Activated T-helper 17 cell treated with anti-CD3 and anti-CD28 coated beads, Interleukin-2, amount 50 U/mL, for 72 hours (primary cell): ENCODE results near the gene TP53TG3D. TPM values are rescaled to one million over a fixed set of nuclear protein-coding genes. Genes with fewer than 3 reads are reported as not detected.
"Not testable (repeated sequence)": the region's sequence is repeated elsewhere in the genome, so short reads cannot be mapped to it uniquely, and the experiment has no call there.

Source experiments
- ATAC-seq: fragments of 150-1000 bp; cut with Tn5 transposase; replicated peaks from 2 replicates; pipeline ENCODE4 v1.10.0; 2021; ENCODE audit warnings: mild to moderate bottlenecking, moderate library complexity
- H3K27ac Mint-ChIP-seq: one replicate; pipeline ENCODE4 v1.8.0; 2022; ENCODE audit warnings: mixed read lengths
- H3K27me3 Mint-ChIP-seq: one replicate; pipeline ENCODE4 v1.8.0; 2022; ENCODE audit warnings: mixed read lengths
- H3K36me3 Mint-ChIP-seq: one replicate; pipeline ENCODE4 v1.8.0; 2022; ENCODE audit warnings: low read depth, mild to moderate bottlenecking, mixed read lengths
- H3K4me1 Mint-ChIP-seq: one replicate; pipeline ENCODE4 v1.8.0; 2022; ENCODE audit warnings: mixed read lengths
- H3K4me3 Mint-ChIP-seq: one replicate; pipeline ENCODE4 v1.8.0; 2022; ENCODE audit warnings: mild to moderate bottlenecking, mixed read lengths
- H3K9me3 Mint-ChIP-seq: one replicate; pipeline ENCODE4 v1.8.0; 2022; ENCODE audit warnings: mixed read lengths
- total RNA-seq, 2 donors: library from RNA; stranded (reverse); gene quantifications; one replicate each; pipeline ENCODE4 v1.2.3, GENCODE V29; 2022

The TP53TG3D gene
- total RNA-seq = not detected

GRCh38 chr16:32252986-32253385 lies at the start of gene TP53TG3D:
TP53TG3D (plus strand) TSS chr16:32253286; CDS start chr16:32253354, 68 bp downstream.
- H3K27ac Mint-ChIP-seq, H3K9me3 Mint-ChIP-seq, H3K4me1 Mint-ChIP-seq, H3K4me3 Mint-ChIP-seq, H3K27me3 Mint-ChIP-seq, H3K36me3 Mint-ChIP-seq, ATAC-seq: not testable (repeated sequence)

- not testable (repeated sequence) for ATAC-seq
Measured at GRCh38 chr16:32253507-32253906, 421 bp downstream of the TP53TG3D start.

GRCh38 chr16:32261526-32261925 lies 8.4 kb downstream of the TP53TG3D start:
- not testable (repeated sequence) for H3K27ac Mint-ChIP-seq, H3K27me3 Mint-ChIP-seq, H3K4me3 Mint-ChIP-seq, H3K4me1 Mint-ChIP-seq, ATAC-seq, H3K9me3 Mint-ChIP-seq, H3K36me3 Mint-ChIP-seq

More at GRCh38 chr16:32253507-32253906, 421 bp downstream of the TP53TG3D start:
- not testable (repeated sequence) for H3K27ac Mint-ChIP-seq, H3K4me3 Mint-ChIP-seq, H3K36me3 Mint-ChIP-seq, H3K4me1 Mint-ChIP-seq, H3K27me3 Mint-ChIP-seq, H3K9me3 Mint-ChIP-seq

- not testable (repeated sequence) for H3K9me3 Mint-ChIP-seq, H3K4me3 Mint-ChIP-seq, H3K4me1 Mint-ChIP-seq, H3K36me3 Mint-ChIP-seq, ATAC-seq, H3K27ac Mint-ChIP-seq, H3K27me3 Mint-ChIP-seq
Measured at GRCh38 chr16:32263552-32263951, 10.5 kb downstream of the TP53TG3D start.

GRCh38 chr16:32281910-32282309 lies 28.8 kb downstream of the TP53TG3D start:
- H3K4me3 Mint-ChIP-seq, H3K9me3 Mint-ChIP-seq, ATAC-seq, H3K36me3 Mint-ChIP-seq, H3K27me3 Mint-ChIP-seq, H3K4me1 Mint-ChIP-seq, H3K27ac Mint-ChIP-seq: not testable (repeated sequence)

GRCh38 chr16:32283024-32283423 lies 29.9 kb downstream of the TP53TG3D start:
- H3K27ac Mint-ChIP-seq, H3K36me3 Mint-ChIP-seq, ATAC-seq, H3K4me1 Mint-ChIP-seq, H3K4me3 Mint-ChIP-seq, H3K9me3 Mint-ChIP-seq, H3K27me3 Mint-ChIP-seq: not testable (repeated sequence)

- not testable (repeated sequence) for ATAC-seq, H3K9me3 Mint-ChIP-seq, H3K27me3 Mint-ChIP-seq, H3K27ac Mint-ChIP-seq, H3K36me3 Mint-ChIP-seq, H3K4me1 Mint-ChIP-seq, H3K4me3 Mint-ChIP-seq
Measured at GRCh38 chr16:32283917-32284495, 30.9 kb downstream of the TP53TG3D start.

- H3K27me3 Mint-ChIP-seq, H3K9me3 Mint-ChIP-seq, H3K27ac Mint-ChIP-seq, ATAC-seq, H3K4me1 Mint-ChIP-seq, H3K4me3 Mint-ChIP-seq, H3K36me3 Mint-ChIP-seq: not testable (repeated sequence)
Measured at GRCh38 chr16:32284800-32285796, 32.0 kb downstream of the TP53TG3D start.

GRCh38 chr16:32286193-32286592 lies 33.1 kb downstream of the TP53TG3D start:
- H3K27me3 Mint-ChIP-seq, H3K4me1 Mint-ChIP-seq, ATAC-seq, H3K27ac Mint-ChIP-seq, H3K4me3 Mint-ChIP-seq, H3K9me3 Mint-ChIP-seq, H3K36me3 Mint-ChIP-seq: not testable (repeated sequence)

GRCh38 chr16:32287743-32288142 lies 34.7 kb downstream of the TP53TG3D start:
- not testable (repeated sequence) for H3K36me3 Mint-ChIP-seq, H3K9me3 Mint-ChIP-seq, H3K27ac Mint-ChIP-seq, H3K4me3 Mint-ChIP-seq, H3K27me3 Mint-ChIP-seq, ATAC-seq, H3K4me1 Mint-ChIP-seq

- not testable (repeated sequence) for H3K4me3 Mint-ChIP-seq, H3K4me1 Mint-ChIP-seq, H3K27ac Mint-ChIP-seq, H3K36me3 Mint-ChIP-seq, H3K27me3 Mint-ChIP-seq, H3K9me3 Mint-ChIP-seq, ATAC-seq
Measured at GRCh38 chr16:32289197-32289596, 36.1 kb downstream of the TP53TG3D start.

GRCh38 chr16:32302776-32303175 lies 49.7 kb downstream of the TP53TG3D start:
- H3K36me3 Mint-ChIP-seq, ATAC-seq, H3K4me3 Mint-ChIP-seq, H3K27ac Mint-ChIP-seq, H3K4me1 Mint-ChIP-seq, H3K9me3 Mint-ChIP-seq, H3K27me3 Mint-ChIP-seq: not testable (repeated sequence)
